H9 (cell line): ENCODE measurements around the gene ARMH1. TPM values are rescaled to one million over a fixed set of nuclear protein-coding genes. Genes with fewer than 3 reads are reported as not detected.

Source experiments
- DNase-seq: peaks from one replicate; pipeline ENCODE4 v3.0.0-alpha.2; 2017
- H2AFZ ChIP-seq: one replicate; pipeline ENCODE4 v1.6.1; 2013; ENCODE audit warnings: mild to moderate bottlenecking, low read length, control low read depth, moderate library complexity
- H2AK5ac ChIP-seq: 2 replicates; pipeline ENCODE4 v1.6.1; 2013; ENCODE audit warnings: low read length, control low read depth, mixed read lengths; ENCODE audit not compliant: insufficient read length
- H2BK120ac ChIP-seq: one replicate; pipeline ENCODE4 v1.6.1; 2013; ENCODE audit warnings: low read depth, mild to moderate bottlenecking, low read length, control low read depth, inconsistent platforms; ENCODE audit not compliant: poor library complexity, severe bottlenecking
- H2BK12ac ChIP-seq: 2 replicates; pipeline ENCODE4 v1.6.1; 2013; ENCODE audit warnings: low read length, control low read depth, mixed read lengths, low read depth; ENCODE audit not compliant: insufficient read length
- H2BK15ac ChIP-seq: 2 replicates; pipeline ENCODE4 v1.6.1; 2013; ENCODE audit warnings: low read depth, low read length, control low read depth
- H2BK20ac ChIP-seq: one replicate; pipeline ENCODE4 v1.6.1; 2013; ENCODE audit warnings: low read depth, mild to moderate bottlenecking, low read length, control low read depth, inconsistent platforms; ENCODE audit not compliant: poor library complexity, severe bottlenecking
- H2BK5ac ChIP-seq: 2 replicates; pipeline ENCODE4 v1.6.1; 2013; ENCODE audit warnings: low read length, control low read depth, mixed read lengths; ENCODE audit not compliant: insufficient read length
- H3K14ac ChIP-seq: 2 replicates; pipeline ENCODE4 v1.6.1; 2013; ENCODE audit warnings: low read length, control low read depth; ENCODE audit not compliant: insufficient read depth
- H3K18ac ChIP-seq: 2 replicates; pipeline ENCODE4 v1.6.1; 2013; ENCODE audit warnings: low read depth, mild to moderate bottlenecking, mixed read lengths, low read length, control low read depth; ENCODE audit not compliant: insufficient read length
- H3K23ac ChIP-seq: 2 replicates; pipeline ENCODE4 v1.6.1; 2013; ENCODE audit warnings: low read length, control low read depth, mixed read lengths, low read depth; ENCODE audit not compliant: insufficient read length
- H3K23me2 ChIP-seq: 2 replicates; pipeline ENCODE4 v1.6.1; 2013; ENCODE audit warnings: low read depth, mild to moderate bottlenecking, mixed read lengths, low read length, control low read depth; ENCODE audit not compliant: insufficient read length, poor library complexity, severe bottlenecking
- H3K27ac ChIP-seq: 2 replicates; pipeline ENCODE4 v1.5.1; 2013; ENCODE audit warnings: low read length, control low read depth, mixed read lengths, low read depth; ENCODE audit not compliant: insufficient read length
- H3K27me3 ChIP-seq: 2 replicates; pipeline ENCODE4 v1.6.1; 2013; ENCODE audit warnings: low read length, control low read depth, inconsistent platforms; ENCODE audit not compliant: insufficient read depth
- H3K4ac ChIP-seq: 2 replicates; pipeline ENCODE4 v1.6.1; 2013; ENCODE audit warnings: low read depth, mild to moderate bottlenecking, control low read depth, inconsistent platforms, low read length, moderate library complexity
- H3K4me1 ChIP-seq: 2 replicates; pipeline ENCODE4 v1.6.1; 2013; ENCODE audit warnings: low read length, control low read depth, inconsistent platforms; ENCODE audit not compliant: insufficient read depth
- H3K4me2 ChIP-seq: 2 replicates; pipeline ENCODE4 v1.6.1; 2013; ENCODE audit warnings: low read length, control low read depth, mixed read lengths; ENCODE audit not compliant: insufficient read length, insufficient read depth
- H3K56ac ChIP-seq: 2 replicates; pipeline ENCODE4 v1.6.1; 2013; ENCODE audit warnings: low read depth, mild to moderate bottlenecking, mixed read lengths, low read length, control low read depth; ENCODE audit not compliant: insufficient read length
- H3K79me1 ChIP-seq: 2 replicates; pipeline ENCODE4 v1.6.1; 2013; ENCODE audit warnings: low read depth, mild to moderate bottlenecking, moderate library complexity, low read length, control low read depth, inconsistent platforms; ENCODE audit not compliant: insufficient read depth, poor library complexity, severe bottlenecking
- H3K79me2 ChIP-seq: 2 replicates; pipeline ENCODE4 v1.6.1; 2013; ENCODE audit warnings: low read length, control low read depth, inconsistent platforms; ENCODE audit not compliant: insufficient read depth
- H3K9ac ChIP-seq: 2 replicates; pipeline ENCODE4 v1.6.1; 2013; ENCODE audit warnings: low read length, control low read depth, mixed read lengths; ENCODE audit not compliant: insufficient read length; ENCODE audit errors: extremely low read depth
- H3K9me3 ChIP-seq: one replicate; pipeline ENCODE4 v1.6.1; 2013; ENCODE audit warnings: low read depth, low read length, inconsistent platforms; ENCODE audit not compliant: control insufficient read depth
- H3T11ph ChIP-seq: one replicate; pipeline ENCODE4 v1.6.1; 2013; ENCODE audit warnings: mild to moderate bottlenecking, low read length, control low read depth, inconsistent platforms
- H4K20me1 ChIP-seq: one replicate; pipeline ENCODE4 v1.6.1; 2013; ENCODE audit not compliant: control insufficient read depth, insufficient read length, insufficient read depth
- H4K5ac ChIP-seq: 2 replicates; pipeline ENCODE4 v1.6.1; 2013; ENCODE audit warnings: low read depth, mild to moderate bottlenecking, mixed read lengths, low read length, control low read depth; ENCODE audit not compliant: insufficient read length
- H4K8ac ChIP-seq: replicated peaks from 2 replicates; pipeline ENCODE4 v1.6.1; 2013; ENCODE audit warnings: low read length, control low read depth, mixed read lengths, low read depth; ENCODE audit not compliant: insufficient read length
- H4K91ac ChIP-seq: 2 replicates; pipeline ENCODE4 v1.6.1; 2013; ENCODE audit warnings: low read depth, mild to moderate bottlenecking, moderate library complexity, mixed read lengths, low read length, control low read depth; ENCODE audit not compliant: insufficient read length
- H3K27ac Mint-ChIP-seq, 3 experiments: 2 replicates in 2 of 3; 3 replicates in 1 of 3; pipeline ENCODE4 v1.8.0; 2020 to 2021; ENCODE audit warnings: mixed read lengths in 3 of 3, mild to moderate bottlenecking in 1 of 3, moderate library complexity in 1 of 3
- H3K27me3 Mint-ChIP-seq: 2 replicates; pipeline ENCODE4 v1.8.0; 2021; ENCODE audit warnings: low read depth, mild to moderate bottlenecking, moderate library complexity, mixed read lengths
- H3K36me3 Mint-ChIP-seq, 3 experiments: 2 replicates in 2 of 3; 3 replicates in 1 of 3; pipeline ENCODE4 v1.8.0; 2020 to 2021; ENCODE audit warnings: low read depth in 3 of 3, mixed read lengths in 3 of 3; ENCODE audit not compliant: insufficient read depth in 1 of 3
- H3K4me1 Mint-ChIP-seq, 2 experiments: 2 replicates each; pipeline ENCODE4 v1.8.0; 2020; ENCODE audit warnings: mixed read lengths in 2 of 2
- H3K4me3 Mint-ChIP-seq, 2 experiments: 2 replicates in 1 of 2; 3 replicates in 1 of 2; pipeline ENCODE4 v1.8.0; 2020 to 2021; ENCODE audit warnings: mild to moderate bottlenecking in 2 of 2, mixed read lengths in 2 of 2, moderate library complexity in 1 of 2
- H3K9me3 Mint-ChIP-seq, 2 experiments: 2 replicates in 1 of 2; 3 replicates in 1 of 2; pipeline ENCODE4 v1.8.0; 2020; ENCODE audit warnings: mild to moderate bottlenecking in 2 of 2, mixed read lengths in 2 of 2, moderate library complexity in 1 of 2
- CTCF ChIP-seq: fragments of 200-600 bp; sonication (generic); conservative IDR thresholded peaks from 3 replicates; pipeline ENCODE4 v1.8.0; 2021; ENCODE audit warnings: antibody characterized with exemption, mild to moderate bottlenecking
- WGBS: extraction: QIAGEN DNeasy Blood & Tissue Kit; methylation state at CpG from one replicate; pipeline ENCODE4 v1.1.7; 2013; ENCODE audit warnings: missing lambda C conversion rate, low lambda C conversion rate, mixed read lengths; ENCODE audit not compliant: insufficient read length; ENCODE audit errors: extremely low coverage; 5-methylcytosine and 5-hydroxymethylcytosine counted together
- total RNA-seq: library from RNA; stranded (reverse); gene quantifications from 2 replicates; pipeline ENCODE4 v1.2.1, GENCODE V29; 2021

ARMH1 gene
- total RNA-seq, 1 experiment from 2014 or later, result 1.0 TPM

- TF ChIP-seq CTCF, result no peak
- no peak overlapping the region for H2BK15ac ChIP-seq
- no peak overlapping the region for H3T11ph ChIP-seq
- H3K4ac ChIP-seq, result no peak overlapping the region
- no peak overlapping the region for H4K91ac ChIP-seq
- H4K8ac ChIP-seq, result no peak overlapping the region
- no peaks in the 10 kb centered on the region for H4K20me1 ChIP-seq
- H3K56ac ChIP-seq, result no peak overlapping the region
- H2BK20ac ChIP-seq, result no peak overlapping the region
- no peak overlapping the region for H4K5ac ChIP-seq
- no peak overlapping the region for H2BK12ac ChIP-seq
- H3K23me2 ChIP-seq, result no peaks in the 10 kb centered on the region
- no peak overlapping the region for H2BK120ac ChIP-seq
- no peak overlapping the region for H3K23ac ChIP-seq
- Mint-ChIP-seq H3K27ac (no peak overlapping the region), H3K9me3 (peaks cover 7 to 9% of the 10 kb centered on the region in 2 experiments), H3K4me3 (no peak overlapping the region), H3K27me3 (peaks cover under 1% of the 10 kb centered on the region; the same call in 1 of the 2 replicates), H3K4me1 (peaks cover 8 to 11% of the 10 kb centered on the region in 2 experiments), H3K36me3 (peaks cover 0 to 7% (median 0%) of the 10 kb centered on the region in 3 experiments; a peak in 3 of 7 replicates)
- no peaks in the 10 kb centered on the region for H3K79me2 ChIP-seq
- H3K27me3 ChIP-seq, result no peaks in the 10 kb centered on the region
- H2AFZ ChIP-seq, result no peak overlapping the region
- no peak overlapping the region for H2BK5ac ChIP-seq
- H3K18ac ChIP-seq, result no peak overlapping the region
- H3K14ac ChIP-seq, result no peak overlapping the region
- WGBS, result no CpG with 5 or more reads among the region's 6 CpGs
- H3K4me2 ChIP-seq, result no peak overlapping the region
- no peak overlapping the region for H2AK5ac ChIP-seq
- no peaks in the 10 kb centered on the region for H3K9me3 ChIP-seq
- H3K27ac ChIP-seq, result no peak overlapping the region
- H3K9ac ChIP-seq, result no peak overlapping the region
- H3K79me1 ChIP-seq, result no peaks in the 10 kb centered on the region
- no peaks in the 10 kb centered on the region for H3K4me1 ChIP-seq
- no peak for DNase-seq
Measured at GRCh38 chr1:44713321-44713781, 38.8 kb downstream of the ARMH1 start.
